ENCODE data around the gene ADSL.

The ADSL gene

DNA sequence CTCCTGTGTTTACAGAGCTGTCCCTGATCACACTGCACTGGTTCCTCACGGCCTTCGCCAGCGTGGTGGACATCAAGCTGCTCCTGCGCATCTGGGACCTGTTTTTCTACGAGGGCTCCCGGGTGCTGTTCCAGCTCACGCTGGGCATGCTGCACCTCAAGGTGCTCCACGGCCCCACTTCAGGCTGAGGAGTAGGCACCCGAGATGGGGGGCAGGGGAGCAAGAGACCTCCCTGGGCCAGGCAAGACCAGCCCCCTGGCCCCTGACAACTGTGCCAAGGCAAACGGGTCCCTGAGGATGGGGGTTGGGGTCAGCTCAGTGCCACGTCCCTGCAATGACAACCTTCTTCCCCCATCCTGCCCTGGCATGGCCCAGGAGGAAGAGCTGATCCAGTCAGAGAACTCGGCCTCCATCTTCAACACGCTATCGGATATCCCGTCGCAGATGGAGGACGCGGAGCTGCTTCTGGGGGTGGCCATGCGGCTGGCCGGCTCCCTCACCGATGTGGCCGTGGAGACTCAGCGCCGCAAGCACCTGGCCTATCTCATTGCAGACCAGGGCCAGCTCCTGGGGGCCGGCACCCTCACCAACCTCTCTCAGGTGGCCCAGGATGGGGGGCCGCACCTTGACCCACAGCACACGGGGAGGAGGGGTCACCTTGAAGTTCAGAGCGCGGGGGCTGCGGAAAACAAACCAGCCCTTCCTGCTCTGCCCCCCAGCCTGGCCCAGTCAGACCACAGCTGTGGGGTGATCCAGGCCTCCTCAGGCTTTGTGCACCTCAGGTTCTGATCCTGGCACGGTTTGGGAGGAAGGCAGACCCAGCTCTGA lies 60.0 kb downstream of the ADSL start:
- no peak for DNase-seq

DNA sequence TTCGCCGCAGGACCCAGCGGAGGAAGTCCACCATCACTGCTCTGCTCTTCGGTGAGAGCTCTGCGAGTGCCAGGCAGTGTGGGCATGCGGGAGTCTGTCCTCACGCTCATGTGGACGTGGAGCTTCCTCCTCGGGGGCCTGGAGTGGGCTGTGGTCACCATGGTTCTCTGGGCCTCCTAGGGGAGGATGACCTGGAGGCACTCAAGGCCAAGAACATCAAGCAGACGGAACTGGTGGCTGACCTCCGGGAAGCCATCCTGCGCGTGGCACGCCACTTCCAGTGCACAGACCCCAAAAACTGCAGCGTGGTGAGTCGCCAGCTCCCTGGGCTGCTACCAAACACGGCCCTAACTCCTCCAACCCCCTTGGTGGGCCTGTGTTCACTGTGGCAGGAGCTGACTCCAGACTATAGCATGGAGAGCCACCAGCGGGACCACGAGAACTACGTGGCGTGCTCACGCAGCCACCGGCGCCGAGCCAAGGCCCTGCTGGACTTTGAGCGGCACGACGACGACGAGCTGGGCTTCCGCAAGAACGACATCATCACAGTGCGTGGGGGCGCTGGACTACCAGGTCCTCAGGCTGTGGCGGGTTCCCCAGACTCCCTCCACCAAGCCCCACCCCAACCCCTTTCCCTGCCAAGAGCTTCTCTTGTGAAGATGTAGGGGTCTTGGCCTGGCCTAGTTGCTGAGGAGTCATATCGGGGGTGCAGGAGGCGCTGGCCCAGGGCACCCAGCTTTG lies 60.9 kb downstream of the ADSL start:
- DNase-seq = no peak

DNA sequence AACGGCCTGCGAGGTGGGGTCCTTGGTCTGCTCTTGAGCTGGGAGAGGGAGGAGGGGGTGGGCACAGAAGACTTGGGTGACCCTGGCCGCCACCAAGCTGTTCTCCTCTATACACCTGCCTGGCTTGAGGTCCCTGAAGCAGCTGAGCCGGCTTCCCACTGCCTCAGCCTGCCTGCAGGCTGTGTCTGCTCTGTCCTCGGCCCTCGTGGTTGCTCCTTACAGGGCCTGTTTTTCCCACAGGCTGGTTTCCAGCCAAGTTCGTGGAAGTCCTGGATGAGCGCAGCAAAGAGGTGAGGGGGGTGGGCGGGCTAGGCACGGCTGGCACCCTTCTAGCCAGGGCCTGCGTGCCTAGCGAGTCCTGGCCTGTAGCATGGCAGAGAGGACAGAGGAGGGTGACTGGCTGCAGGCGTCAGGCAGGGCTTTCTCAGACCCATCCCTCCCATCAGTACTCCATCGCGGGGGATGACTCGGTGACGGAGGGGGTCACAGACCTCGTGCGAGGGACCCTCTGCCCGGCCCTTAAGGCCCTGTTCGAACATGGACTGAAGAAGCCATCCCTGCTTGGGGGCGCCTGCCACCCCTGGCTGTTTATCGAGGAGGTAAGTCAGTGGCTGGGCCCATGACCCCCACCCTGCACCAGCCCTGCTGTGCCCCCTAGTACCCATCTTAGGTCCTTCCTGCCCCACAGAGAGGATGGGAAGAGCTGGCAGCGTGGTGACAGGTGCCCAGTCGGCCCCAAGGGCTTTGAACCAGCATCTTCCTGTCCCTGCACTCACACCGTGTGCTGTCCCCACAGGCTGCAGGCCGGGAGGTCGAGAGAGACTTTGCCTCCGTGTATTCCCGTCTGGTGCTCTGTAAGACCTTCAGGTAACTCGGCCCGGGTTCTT lies 61.8 kb downstream of the ADSL start:
- no peak for DNase-seq

DNA sequence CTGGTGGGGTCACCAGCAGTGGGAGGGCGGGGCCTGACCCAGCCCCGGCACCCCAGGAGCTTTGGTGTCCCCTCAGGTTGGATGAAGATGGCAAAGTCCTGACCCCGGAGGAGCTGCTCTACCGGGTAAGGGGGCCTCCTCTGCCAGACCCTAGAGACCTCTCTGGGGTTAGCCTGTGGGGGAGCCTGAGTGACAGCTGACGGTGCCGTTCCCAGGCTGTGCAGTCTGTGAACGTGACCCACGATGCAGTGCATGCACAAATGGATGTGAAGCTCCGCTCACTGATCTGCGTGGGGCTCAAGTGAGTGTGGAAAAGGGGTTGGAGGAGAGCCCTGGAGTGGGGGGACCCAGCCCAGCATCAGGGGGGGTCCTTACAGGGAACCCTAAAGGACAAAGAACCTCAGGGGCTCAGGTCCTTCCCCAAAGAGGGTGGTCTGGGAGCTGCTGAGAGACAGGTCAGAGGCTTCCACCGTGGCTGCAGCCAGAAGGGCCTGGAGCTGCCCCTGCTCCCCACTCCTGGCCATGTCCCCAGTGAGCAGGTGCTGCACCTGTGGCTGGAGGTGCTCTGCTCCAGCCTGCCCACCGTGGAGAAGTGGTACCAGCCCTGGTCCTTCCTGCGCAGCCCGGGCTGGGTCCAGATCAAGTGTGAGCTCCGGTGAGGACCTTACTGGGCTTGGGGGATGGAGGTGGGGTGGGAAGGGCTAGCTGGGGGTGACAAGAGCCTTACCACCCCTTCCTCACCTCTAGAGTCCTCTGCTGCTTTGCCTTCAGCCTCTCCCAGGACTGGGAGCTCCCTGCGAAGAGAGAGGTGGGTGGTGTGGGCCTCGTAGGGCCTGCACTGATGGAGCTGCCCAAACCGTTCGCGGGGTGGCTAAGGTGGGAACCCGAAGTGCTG lies 62.7 kb downstream of the ADSL start:
- DNase-seq = no peak

DNA sequence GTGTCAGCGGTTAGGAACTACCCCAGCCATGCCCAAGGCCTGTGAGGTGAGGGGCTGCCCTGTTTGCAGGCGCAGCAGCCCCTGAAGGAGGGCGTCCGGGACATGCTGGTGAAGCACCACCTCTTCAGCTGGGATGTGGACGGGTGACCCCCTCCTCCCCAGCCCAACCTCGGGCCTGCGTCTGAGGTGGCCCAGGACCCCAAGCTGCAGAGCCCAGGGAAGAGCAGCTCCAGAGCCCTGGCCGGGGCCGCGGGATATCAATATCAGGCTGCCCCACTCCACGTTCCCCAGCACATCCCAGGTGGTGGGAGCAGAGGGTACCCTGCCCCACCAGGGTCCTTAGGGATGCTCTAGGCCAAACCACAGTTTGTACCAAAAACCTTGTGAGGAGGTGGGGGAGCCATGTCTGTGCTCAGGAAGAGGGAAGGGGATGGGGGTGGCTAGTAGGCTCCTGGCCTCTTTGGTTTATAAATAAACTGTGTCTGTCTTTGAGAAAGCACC lies 63.4 kb downstream of the ADSL start:
- DNase-seq = no peak

DNA sequence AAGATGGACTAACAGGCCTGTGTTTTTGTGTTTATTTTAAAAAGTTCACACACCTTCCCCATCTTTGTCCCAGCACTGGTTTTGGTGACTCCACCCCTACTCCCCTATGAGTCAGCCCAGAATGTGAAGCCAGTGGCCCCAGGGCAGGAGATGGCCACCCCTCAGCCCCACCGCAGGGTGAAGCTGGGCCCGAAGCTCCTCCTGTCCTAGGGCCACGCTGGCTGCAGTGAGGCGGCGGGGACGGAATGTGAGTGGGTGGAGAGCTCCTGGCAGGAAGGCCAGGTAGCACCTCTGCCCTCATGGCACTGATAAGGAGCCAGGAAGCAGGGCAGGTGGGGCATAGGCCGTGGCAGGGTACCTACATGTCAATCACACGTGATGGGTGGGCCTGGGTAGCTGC lies 64.0 kb downstream of the ADSL start:
- no peak for DNase-seq

DNA sequence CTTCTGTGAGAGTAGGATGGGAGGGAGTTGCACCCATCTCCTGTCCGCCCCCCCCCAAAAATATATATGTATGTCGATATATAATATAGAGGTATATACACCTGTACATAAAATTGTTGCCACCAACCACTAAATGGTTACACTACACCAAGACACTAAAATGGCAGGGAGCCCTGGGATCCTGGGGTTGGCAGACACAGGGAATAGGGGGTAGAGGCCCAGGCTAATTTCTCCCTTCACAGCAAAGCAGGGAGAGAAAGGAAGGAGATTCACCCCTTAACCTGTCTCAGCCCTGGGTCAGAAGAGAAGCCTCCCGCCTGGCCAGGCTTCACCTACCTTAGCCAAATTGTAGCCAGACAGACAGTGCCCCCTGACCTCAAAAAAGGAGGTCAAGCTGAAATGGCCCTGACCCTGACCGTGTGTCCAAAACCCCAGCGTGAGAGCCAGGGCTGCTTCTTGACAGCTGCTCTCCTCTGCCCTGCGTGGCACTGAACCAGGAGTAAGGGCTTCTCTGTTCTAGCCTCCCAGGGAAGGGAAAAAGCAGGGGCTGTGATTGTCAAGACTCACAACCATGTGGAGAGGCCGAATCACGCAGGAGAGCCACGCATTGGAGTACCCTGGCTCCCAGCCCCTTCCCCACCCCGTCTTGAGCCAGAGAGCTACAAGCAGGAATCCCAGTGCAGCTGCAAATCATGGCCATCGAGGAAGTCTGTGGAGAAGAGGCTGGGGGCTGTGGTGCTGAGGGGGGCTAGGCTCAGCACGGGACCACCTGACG lies 64.6 kb downstream of the ADSL start:
- no peak for DNase-seq

DNA sequence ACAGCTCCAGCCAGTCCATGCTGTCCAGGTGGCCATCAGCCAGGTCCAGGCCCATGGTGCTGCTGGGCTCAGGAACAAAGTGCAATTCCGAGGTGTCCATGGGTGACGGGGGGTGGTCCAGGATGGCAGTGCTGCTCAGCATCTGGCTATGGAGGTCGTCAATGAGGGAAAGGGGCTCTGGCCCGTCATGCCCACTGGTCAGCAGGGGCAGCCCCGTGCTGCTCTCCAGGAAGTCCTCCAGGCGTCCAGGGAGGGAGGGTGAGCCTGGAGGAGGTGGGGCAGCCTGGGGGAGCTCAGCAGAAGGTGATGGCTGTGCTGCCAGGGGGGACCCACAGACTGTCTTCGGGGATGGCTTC lies 65.2 kb downstream of the ADSL start:
- no peak for DNase-seq

DNA sequence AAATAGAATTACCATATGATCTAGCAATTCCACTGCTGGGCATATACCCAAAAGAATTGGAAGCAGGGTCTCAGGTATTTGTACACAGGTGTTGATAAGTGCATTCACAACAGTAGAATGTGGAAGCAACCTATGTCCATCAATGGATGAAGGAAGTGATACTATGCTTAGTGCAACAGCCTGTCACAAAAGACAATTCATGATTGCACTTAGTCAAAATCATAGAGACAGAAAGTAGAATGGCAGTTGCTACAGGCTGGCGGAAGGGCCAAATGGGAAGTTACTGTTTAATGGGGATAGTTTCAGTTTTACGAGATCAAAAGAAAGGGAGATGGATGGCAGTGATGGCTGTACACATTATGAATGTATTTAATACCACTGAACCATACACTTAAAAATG lies 66.1 kb downstream of the ADSL start:
- DNase-seq = no peak

DNA sequence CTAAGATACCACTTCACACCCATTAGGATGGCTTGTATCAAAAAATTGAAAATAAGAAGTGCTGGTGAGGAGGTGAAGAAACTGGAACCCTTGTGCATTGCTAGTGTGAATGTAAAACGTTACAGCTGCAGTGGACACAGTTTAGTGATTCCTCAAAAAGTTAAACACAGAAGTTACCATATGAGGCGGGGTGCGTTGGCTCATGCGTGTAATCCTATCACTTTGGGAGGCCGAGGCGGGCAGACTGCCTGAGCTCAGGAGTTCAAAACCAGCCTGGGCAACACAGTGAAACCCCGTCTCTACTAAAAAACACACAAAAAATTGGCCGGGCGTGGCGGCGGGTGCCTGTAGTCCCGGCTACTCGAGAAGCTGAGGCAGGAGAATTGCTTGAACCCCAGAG lies 67.6 kb downstream of the ADSL start:
- DNase-seq = no peak

DNA sequence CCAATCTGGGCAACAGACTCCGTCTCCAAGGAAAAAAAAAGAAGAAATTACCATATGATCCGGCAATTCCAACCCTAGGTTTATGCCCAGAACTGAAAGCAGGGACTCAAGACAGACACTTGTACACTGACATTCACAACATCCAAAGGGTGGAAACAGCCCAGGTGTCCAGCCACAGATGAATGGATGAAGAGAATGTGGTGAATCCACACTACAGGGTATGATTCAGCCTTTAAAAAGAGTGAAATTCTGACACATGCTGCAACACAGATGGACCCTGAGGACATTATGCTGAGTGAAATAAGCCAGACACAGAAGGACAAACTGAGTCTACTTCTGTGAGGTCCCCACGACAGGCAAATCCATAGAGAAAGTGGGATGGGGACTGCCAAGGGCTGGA lies 68.0 kb downstream of the ADSL start:
- DNase-seq = no peak

DNA sequence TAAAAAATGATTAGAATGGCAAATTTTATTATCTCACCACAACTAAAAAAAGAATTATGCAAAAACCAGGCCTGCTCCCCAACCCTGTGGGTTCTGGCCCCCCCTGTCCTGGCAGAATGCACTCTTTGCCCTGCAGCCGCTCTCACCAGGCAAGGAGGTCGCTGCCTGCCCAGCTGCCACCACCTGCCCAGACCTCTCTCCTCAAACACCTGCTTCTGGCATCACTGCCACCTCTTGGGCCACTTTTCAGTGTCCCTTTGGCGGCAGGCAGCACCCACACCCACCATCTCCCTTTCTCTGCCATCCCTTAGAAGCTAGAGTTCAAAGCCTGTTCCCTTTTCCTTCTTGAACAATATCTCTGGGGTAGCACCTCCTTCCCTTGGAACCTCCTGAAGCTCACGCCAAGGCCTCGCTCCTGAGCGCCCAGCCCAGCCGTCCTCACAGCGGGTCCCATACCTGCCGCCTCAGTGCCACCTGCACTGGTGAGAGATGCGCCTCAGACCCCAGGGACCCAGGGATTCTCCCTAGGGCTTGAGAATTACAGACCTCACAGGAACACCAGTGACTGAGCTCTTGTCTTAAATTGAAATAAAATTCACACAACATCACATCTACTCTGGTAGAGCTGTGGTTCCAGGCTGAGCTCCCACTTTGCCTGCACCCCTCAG lies 68.7 kb downstream of the ADSL start:
- no peak for DNase-seq

DNA sequence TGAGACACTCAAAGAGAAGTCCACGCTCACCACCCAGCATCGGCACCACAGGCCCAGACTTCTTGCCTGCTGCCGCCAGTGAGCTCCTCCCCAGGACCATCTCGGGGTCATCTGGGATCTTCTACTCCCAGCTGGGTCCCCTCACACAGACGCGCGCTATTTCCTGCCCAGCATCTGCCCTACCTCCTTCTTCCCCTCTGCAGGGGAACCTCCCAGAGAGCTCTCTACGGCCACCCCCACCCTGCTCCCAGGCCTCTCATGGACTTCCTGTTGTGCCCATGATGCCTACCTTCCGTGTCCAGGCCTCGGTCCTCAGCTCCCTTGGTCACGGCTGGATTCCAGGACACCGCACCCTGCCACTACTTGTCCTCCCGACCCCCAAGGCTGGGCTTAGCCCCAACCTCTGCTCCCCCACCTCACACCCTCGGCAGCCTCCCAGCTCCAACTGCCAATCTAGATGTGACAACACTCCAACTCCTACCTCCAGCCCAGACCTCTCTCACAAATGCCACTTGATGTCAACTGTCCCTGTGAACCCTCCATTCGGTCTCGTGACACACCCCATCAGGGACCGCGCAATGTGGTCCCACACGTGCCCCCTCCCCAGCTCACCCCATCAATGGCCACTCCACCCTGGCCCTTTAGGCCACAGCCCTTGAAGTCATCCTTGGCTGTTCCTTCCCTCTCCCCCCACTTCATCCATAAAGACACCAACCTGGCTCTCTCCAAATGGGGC lies 69.4 kb downstream of the ADSL start:
- DNase-seq = no peak

DNA sequence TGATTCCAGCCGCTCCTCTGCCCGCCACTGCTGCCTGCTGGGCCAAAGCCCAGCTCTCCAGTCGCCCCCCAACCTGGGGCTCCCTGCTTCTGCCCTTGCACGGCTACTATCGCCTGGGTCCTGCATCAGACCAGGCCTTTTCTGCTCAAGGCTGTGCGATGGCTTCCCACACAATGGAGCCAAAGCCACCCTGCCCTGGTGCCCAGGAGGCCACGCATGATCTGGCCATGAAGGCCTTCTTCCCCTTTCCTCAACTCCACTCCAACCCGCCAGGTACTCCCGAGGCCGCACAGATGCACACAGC lies 69.9 kb downstream of the ADSL start:
- DNase-seq = no peak

DNA sequence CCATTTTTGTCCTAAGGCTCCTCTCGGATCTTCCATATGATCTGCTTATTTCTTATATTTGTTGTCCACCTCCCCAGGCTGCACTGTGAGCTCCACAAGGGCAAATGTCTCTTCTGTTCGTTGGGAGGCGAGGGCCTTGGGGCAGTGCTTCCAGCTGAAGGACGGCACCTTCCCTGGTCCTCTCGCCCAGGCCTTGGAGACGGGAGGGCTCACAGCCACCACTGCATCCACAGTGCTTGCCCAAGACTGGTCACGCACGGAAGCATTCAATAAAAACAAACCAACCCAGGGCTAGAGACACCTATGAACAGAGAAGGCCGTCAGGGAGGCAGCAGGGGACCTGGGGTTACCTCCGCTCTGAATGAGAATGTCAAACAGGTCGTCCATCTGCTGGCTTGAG lies 70.3 kb downstream of the ADSL start:
- no peak for DNase-seq

DNA sequence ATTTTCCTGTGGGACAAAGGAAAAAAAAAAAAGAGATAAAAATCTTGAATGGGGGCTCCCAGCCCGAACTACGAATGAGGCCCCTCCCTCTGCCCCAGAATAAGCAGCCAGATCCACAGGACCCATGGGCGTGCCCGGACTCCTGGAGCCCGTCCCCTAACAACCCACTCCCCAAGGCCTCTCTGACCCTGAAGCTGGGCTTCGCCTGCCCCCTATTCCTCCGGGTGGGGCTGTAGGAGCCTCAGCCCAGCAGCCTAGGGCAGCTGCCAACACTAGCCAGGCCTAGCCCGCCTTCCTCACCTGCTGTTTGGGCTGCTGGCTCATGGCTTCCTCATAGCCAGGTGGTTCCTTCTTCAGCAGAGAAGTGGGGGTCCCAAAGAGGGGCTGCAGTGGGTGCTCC lies 70.7 kb downstream of the ADSL start:
- no peak for DNase-seq

DNA sequence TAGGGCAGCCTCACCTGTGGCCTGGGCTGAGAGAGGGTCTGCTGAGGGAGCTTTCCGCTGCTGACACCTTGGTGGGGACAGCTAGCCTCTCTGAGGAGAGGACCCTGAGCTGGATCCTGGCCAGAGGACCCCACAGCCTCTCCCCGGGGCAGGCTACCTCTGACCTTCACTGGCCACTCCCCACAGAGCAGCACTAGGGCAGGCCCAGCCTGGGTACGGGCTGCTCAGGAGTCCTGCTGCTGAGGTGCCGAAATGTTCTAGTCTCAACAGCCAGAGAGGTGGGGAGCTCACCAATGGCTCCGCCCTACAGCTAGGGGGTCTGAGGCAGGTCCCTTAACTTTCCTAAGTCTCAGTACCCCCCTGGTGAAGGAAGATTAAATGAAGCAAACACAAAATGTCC lies 71.6 kb downstream of the ADSL start:
- DNase-seq = no peak

DNA sequence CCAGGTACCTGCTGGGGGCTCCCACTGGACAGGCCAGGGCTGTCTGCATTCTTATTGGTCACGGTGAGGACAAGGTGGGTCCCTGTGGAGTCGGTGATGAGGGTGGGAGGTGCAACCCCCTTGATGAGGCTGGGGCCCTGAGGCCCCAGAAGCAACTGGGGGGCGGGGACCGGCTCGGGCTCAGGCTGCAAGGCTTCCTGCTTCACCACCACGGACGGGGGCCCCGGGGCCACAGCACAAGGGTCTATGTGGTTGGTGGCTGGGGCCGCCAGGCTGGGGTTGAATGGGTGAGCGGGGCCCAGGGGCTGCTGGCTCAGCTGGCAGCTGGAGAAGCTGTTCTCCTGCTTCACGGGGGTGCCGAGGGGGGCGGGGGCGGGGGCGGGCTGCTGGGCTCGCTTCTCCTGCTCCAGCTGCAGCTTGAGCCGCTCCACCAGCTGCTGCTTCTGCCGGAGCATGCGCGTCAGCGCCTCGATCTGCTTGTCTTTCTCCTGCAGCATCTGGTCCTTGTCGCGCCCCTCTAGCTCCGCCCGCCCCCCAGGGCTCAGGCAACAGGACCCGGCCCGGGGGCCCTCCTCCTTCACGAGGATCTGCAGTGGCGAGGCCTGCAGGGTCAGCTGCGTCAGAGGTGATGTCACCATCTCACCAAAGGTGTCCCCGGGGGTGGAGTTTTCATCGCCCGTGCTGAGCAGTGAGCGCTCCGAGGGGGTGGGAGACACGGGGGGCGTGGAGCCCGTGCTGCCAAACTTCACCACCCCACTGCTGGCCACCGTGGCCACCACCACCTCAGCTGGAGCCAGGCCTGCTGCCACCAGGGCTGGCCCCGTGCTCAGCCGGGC lies 72.3 kb downstream of the ADSL start:
- DNase-seq = no peak

DNA sequence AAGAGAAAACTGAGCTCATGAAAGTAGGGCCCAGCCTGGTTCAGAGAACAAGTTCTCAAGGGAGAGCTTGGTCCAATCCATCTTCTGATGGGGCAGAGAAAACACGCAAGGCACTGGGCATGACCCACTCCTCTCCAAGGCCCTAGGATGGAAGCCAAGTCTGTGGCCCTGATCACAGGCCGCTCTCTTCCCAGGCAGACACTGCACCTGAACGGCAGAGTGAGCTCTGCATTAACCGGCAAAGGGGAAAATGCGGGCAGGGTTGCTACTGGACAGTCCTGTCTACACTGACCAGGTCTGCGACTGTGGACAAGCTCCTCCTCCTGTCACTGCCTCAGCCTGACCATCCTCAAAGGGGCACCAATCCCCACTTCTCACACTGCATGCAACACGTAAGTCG lies 73.4 kb downstream of the ADSL start:
- DNase-seq = no peak
